NCI-H82 treated with DMSO at 0.1 percent for 48 hours (cell line): Measurements from ENCODE around the gene KRTAP5-9.
"Not testable (repeated sequence)": the region's sequence is repeated elsewhere in the genome, so short reads cannot be mapped to it uniquely, and the experiment has no call there.

Experiments
- DNase-seq: peaks from one replicate; lab custom pipeline; 2025; ENCODE audit not compliant: unreplicated experiment; lab: John Stamatoyannopoulos, UW

KRTAP5-9 gene

DNA sequence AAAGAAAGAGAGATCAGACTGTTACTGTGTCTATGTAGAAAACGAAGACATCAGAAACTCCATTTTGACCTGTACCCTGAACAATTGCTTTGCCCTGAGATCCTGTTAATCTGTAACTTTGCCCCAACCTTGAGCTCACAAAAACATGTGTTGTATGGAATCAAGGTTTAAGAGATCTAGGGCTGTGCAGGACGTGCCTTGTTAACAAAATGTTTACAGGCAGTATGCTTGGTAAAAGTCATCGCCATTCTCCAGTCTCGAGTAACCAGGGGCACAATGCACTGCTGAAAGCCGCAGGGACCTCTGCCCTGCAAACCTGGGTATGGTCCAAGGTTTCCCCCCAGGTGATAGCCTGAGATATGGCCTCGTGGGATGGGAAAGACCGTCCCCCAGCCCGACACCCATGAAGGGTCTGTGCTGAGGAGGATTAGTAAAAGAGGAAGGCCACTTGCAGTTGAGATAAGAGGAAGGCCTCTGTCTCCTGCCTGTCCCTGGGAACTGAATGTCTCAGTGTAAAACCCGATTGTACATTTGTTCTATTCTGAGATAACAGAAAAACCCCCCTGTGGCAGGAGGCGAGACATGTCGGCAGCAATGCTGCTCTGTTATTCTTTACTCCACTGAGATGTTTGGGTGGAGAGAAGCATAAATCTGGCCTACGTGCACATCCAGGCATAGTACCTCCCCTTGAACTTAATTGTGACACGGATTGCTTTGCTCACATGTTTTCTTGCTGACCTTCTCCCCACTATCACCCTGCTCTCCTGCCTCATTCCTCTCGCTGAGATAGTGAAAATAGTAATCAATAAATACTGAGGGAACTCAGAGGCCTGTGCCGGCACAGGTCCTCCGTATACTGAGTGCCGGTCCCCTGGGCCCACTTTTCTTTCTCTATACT is 13.3 kb upstream of the KRTAP5-9 start:
- DNase-seq: not testable (repeated sequence)

DNA sequence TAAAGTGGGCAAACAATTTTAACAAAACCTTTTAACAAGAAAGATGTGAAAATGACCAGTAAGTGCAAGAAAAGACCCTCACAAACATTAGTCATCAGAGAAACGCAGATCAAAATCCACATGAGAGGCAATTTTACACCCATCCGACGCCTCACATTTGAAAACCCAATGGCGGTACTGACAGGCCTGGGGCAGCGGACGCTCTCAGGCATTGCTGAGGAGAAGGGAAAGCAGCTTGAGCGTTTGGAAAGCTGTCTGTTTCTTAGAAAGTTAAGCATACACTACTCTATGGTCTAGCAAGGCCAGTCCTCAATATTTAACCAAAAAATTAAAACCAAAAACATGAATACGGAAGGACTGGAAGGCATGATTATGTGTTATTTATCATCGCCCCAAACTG is 12.4 kb upstream of the KRTAP5-9 start:
- DNase-seq: no peak

DNA sequence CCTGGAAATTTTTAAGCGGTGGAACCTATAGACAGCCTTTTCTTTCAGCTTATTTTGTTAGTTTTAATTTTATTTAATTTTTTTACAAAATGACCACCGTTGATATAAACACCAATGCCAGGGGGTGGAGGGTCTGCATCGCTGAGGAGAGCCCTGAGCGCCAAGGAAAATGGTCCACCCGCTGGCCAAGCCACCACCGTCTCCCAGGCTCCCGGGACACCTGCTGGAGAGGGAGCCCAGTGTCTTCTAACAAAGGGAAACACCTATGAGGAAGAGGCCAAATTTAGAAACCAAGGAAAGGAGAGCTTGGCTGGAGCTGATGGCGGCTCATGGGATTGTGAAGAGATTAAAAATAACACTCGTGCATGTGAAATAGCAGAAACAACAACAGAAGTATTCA is 10.7 kb upstream of the KRTAP5-9 start:
- no peak for DNase-seq

DNA sequence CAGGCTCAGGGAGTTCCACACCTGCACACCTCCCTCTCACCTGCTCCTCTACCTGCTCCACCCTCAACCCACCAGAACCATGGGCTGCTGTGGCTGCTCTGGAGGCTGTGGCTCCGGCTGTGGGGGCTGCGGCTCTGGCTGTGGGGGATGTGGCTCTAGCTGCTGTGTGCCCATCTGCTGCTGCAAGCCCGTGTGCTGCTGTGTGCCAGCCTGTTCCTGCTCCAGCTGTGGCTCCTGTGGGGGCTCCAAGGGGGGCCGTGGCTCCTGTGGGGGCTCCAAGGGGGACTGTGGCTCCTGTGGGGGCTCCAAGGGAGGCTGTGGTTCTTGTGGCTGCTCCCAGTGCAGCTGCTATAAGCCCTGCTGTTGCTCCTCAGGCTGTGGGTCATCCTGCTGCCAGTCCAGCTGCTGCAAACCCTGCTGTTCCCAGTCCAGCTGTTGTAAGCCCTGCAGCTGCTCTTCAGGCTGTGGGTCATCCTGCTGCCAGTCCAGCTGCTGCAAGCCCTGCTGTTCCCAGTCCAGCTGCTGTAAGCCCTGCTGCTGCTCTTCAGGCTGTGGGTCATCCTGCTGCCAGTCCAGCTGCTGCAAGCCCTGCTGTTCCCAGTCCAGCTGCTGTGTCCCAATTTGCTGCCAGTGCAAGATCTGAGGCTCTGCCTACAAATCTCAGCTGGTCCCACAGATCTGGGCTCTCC is 10.1 kb upstream of the KRTAP5-9 start, which contains the start of gene KRTAP5-8:
Gene KRTAP5-8, plus strand, starts transcription at position 49 of the 689 bp plus-strand sequence. Its CDS starts 31 bp downstream, at position 80.
- not testable (repeated sequence) for DNase-seq

DNA sequence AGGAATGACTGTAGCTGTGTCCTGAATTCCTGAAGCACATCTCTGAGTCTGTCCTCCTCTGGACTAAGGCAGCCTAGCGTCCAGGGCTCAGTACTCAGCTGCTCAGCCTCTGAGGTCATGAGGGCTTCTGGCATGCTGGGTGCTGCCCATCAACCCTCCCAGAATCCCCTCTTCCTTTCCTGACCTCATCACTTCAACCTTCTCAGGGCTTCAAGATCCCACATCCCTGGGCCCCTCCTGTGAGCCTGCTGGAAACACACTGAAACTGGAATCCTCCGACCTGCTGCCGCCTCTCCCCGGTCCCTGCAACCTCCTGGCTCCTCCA is 9.6 kb upstream of the KRTAP5-9 start:
- no peak for DNase-seq

DNA sequence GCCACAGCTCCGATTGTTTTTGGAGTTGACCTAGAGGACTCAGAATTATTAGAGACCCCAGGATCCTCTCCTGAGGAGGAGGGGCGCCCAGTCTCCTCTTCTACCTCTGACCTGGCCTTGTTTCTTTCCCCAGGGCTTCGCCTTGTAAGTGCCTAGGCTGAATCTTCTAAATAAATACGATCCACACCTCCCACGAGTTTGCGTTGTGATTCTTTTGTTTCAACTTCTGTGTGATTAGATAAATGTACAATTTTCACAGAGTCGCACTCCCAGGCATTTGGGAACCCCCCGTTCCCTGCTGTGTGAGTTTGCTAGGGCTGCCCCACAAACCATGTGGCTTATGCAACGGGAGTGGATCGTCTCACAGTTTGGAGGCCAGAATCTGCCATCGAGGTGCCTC is 9.2 kb upstream of the KRTAP5-9 start:
- DNase-seq: no peak

DNA sequence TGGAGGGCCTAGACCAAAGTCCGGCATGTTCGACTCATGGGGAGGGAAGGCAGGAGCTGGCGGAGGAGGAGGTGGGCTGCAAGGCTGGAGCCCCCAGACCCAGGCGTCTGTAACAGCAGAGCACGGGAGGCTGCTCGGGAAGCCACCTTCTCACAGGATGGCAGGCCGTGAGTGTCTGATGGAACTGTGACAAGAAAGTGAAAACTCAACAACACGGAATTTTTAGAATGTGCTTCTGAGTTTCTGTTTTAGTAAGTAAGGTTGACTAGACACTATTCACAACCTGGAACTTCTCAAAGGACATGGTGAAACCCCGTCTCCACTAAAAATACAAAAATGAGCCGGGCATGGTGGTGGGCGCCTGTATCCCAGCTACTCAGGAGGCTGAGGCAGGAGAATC is 8.2 kb upstream of the KRTAP5-9 start:
- DNase-seq: not testable (repeated sequence)

DNA sequence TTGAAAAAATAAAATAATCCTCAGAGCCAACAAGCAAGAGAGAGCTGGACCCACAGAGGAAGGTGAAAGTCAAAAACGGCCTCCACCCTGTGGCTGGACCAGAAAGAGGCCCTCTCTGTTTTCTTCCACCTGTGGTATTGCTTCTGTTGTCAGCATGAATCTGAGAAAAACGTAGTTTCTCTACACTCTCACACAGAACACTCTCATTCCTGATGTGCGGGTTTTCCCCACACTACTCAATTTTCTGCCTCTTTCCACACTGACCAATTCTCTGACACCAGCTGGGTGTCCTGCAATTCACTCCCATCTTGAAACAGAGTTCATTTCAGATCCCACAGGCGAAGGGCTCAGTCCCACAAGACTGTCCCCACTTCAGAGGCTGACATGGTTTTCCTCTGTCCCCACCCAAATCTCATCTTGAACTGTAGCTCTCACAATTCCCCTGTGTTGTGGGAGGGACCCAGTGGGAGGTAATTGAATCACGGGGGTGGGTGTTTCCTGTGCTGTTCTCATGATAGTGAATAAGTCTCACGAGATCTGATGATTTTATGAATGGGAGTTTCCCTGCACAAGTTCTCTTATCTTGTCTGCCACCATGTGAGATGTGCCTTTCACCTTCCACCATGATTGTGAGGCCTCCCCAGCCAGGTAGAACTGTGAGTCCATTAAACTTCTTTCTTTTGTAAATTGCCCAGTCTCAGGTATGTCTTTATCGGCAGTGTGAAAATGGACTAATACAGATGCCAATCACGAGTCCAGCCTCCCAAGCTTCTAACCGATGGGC is 7.5 kb upstream of the KRTAP5-9 start:
- not testable (repeated sequence) for DNase-seq

DNA sequence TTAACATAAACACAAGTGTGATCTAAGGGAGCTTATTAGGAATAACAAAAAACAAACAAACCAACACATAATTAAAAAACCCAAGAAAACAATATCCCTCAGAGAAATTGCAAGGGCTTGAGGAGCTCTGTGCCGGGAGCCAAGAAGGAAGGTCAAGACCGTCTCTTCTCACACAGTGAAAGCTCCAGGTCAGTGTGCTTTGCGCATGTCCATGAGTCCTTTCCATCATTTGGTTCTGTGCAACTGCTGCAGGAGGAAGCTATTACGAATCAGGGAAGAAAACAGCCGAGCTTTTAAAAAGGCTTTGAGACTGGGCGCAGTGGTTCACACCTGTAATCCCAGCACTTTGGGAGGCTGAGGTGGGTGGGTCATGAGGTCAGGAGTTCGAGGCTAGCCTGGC is 5.8 kb upstream of the KRTAP5-9 start:
- DNase-seq: no peak

DNA sequence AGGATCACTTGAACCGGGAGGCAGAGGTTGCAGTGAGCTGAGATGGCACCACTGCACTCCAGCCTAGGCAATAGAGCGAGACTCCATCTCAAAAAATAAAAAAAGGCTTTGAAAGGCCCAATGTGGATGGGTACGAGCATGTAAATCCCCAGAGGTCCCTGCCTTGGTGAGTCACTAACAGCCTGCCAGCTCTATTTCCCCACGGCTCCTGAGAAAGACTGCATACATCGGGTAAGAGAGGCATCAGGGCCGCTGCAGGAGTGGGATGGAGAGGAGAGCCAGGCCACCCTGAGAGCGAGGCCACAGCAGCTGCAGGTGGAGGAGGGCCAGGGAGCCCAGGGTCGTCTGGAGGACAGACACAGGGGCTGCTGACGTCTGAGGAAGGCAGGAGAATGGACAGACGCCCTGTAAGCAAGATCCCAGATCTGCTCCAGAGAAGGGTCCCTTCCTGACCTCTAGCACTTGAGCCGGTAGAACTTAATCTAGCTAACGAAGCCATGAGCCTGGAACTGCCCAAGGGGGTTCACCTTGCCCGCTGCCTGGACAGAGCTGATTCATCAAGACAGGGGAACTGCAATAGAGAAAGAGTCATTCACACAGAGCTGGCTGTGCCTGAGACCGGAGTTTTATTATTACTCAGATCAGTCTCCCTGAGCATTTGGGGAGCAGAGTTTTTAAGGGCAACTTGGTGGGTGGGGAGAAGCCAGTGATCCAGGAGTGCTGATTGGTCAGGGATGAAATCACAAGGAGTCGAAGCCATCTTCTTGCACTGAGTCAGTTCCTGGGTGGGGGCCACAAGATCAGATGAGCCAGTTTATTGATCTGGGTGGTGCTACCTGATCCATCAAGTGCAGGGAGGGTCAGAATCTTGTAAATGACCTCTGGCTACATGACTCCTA is 5.1 kb upstream of the KRTAP5-9 start:
- DNase-seq: no peak

DNA sequence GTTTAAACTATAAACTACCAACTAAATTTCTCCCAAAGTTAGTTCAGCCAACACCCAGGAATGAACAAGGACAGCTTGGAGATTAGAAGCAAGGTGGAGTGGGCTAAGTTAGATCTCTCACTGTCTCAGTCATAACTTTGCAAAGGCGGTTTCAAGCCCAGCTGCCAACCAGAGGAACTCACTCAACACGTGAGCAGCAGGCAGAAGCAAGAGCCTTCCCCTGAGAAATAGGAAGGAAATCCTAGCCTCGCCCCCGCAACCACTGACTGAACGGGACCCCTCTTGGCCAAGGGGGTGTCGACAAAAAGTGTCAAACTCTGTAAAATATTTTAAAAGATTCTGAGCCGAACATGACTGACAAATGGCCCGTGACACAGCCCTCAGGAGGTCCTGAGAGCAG is 4.4 kb upstream of the KRTAP5-9 start:
- DNase-seq: no peak

DNA sequence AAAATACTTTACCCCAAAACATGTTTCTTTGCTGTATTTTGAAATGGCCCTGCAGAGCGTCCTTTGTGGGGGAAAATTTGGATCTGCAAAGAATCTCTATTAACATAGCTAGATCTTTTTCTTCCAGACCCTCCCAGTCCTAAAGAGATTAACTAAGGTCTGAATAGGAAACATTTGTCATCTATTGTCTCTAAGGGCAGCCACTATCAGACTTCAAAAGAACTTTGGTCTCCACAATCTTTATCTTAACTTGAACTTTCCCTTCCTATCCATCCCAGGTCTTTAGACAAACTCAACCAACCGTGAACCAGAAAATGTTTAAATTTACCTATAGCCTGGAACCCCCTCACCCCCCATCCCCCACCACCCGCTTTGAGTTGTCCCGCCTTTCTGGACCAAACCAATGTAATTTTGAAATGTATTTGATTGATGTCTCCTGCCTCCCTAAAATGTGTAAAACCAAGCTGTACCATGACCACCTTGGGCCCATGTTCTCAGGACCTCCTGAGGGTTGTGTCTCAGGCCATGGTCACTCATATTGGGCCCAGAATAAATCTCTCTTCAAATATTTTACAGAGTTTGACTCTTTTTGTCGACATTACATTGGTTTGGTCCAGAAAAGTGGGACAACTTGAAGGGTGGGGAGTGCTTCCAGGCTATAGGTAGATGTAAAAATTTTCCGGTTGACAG is 3.5 kb upstream of the KRTAP5-9 start:
- no peak for DNase-seq

DNA sequence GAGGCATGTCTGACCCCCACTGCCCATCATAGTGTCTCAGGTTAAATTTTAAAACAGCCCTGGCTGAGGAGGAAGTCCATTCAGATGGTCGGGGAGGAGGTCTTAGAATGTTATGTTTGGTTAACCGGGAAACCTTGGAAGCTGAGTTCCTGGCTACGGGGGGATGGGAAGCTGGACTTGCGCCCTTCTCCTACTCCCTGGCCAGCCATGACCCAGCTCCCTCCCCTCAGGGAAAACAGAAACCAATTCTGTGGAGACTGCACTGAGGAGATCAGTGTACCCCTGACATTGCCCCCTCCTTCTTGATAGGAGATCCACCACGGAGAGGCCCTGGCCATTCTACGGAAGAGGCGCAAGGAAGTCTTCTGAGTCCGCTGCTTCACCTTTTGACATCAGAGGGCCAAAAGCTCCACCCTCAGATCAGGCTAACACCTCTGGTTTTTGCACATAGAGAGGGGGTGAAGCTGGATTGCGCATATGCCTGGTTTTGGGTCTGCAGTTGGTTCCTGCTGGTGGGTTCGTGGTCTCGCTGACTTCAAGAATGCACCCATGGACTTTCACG is 2.7 kb upstream of the KRTAP5-9 start:
- DNase-seq: no peak

DNA sequence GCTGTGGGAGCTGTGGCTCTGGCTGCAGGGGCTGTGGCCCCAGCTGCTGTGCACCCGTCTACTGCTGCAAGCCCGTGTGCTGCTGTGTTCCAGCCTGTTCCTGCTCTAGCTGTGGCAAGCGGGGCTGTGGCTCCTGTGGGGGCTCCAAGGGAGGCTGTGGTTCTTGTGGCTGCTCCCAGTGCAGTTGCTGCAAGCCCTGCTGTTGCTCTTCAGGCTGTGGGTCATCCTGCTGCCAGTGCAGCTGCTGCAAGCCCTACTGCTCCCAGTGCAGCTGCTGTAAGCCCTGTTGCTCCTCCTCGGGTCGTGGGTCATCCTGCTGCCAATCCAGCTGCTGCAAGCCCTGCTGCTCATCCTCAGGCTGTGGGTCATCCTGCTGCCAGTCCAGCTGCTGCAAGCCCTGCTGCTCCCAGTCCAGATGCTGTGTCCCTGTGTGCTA is 514 bp downstream of the KRTAP5-9 start:
- no peak for DNase-seq

DNA sequence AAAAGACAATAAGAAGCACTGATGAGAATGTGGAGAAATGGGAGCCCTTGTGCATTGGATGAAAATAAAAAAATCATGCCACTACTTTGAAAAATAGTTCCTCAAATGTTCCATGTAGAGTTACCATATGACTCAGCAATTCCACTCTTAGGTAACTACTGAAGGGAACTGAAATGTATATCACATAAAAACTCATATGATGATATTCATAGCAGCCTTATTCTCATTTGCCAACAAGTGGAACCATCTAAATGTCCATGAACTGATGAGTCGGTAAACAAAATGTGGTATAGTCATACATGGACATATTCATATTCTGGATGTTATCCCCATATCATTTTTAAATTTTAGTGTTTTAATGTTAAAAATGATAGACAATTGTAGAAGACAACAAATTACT is 3.5 kb downstream of the KRTAP5-9 start:
- no peak for DNase-seq

DNA sequence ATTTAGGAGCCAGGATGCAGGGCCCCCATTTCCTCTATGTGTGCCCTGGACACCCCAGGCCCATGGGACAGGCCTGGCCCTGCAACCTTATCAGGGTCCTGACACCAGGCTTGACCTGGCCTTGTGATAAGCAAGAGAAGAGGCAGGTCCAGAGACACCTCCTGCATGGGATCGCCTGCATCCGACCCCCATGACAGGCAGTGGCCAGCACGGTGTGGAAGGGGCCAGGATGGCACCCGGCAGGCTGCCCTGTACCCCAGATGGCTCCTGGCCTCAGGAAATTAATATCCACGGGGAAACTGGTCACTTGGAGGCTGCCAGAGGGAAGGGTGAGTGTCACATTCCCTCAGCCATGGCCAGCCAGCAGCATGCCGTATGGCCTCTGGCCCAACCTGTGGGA is 6.8 kb downstream of the KRTAP5-9 start:
- DNase-seq: no peak

DNA sequence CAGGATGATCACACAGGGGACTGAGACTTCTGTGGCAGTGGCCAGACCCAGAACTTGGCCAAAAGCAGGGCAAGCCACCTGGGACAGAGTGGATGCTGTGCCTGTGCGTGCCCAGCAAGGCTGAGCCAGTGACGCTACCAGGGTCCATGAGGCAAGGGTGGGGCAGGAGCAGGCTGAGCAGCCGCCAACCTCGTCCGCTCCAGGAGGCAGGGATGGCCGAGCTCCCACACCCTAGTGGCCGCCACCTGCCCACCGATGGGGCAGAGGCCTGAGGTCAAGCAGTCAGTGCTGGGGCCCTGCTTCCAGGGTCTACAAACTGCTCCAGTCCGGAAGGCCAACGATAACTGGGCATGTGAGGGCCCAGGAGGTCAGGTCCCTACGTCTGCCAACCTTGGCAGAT is 7.3 kb downstream of the KRTAP5-9 start:
- DNase-seq: no peak

DNA sequence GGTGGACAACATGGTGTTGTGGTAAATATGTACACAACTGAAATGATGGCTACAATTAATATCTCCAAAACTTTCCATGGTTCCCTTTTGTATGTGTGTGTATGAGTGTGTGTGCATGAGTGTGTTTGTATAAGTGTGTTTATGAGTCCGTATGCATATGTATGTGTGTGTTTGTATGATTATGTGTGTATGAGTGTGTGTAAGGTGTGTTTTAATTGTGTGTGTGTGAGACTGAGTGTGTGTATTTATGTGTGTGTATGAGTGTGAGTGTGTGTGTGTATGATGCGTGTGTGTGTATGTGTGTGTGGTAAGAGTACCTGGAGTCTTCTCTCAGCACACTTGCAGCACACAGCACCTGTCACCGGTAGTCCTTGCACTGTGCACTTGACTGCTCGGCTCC is 7.8 kb downstream of the KRTAP5-9 start:
- DNase-seq: no peak

DNA sequence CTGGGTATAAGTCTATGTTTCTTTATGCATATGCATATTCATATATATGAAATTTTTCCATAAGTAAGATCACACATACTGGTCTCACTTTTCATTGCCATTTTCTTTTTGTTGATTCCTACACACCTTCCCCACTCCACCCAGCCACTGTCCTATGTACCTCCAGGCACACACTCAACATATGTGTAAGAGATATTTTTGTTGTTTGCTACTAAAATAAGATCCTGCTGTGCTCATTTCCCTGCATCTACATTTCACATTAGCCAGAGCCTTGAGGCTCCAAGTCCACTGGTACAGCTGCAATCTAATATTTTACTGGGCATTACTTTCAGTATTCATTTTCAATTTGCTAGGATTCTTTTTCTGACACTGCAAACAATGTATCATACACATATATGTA is 9.0 kb downstream of the KRTAP5-9 start:
- DNase-seq: no peak

DNA sequence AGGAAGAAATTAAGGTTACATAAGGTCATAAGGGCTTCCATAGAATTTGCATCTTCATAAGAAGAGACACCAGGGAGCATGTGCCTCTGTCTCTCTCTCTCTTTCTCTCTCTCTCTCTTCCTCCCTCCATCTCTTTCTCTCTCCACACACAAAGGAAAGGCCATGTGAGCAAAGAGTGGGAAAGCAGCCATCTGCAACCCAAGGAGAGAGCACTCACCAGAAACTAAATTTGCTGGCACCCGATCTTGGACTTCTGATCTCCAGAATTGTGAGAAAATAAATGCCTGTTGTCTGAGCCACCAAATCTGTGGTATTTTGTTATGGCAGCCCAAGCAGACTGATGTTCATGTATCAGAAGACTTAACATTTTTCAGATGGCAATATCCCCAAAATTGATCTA is 10.8 kb downstream of the KRTAP5-9 start:
- no peak for DNase-seq
